ENCODE data around the gene KIF21A. TPM values are rescaled to one million over a fixed set of nuclear protein-coding genes. Genes with fewer than 3 reads are reported as not detected.

The KIF21A gene
- polyA plus RNA-seq, 1 donor from 2014 or later = 130 TPM

GRCh38 chr12:39427360-39427808 lies 15.5 kb downstream of the KIF21A start:
- Histone ChIP-seq H2AFZ (ENCODE audit: low read depth, low read length) (no peak overlapping the region), H3K36me3 (ENCODE audit: insufficient read depth, low read length) (no peaks in the 10 kb centered on the region), H3K9me2 (ENCODE audit: insufficient read depth, low read length) (no peaks in the 10 kb centered on the region), H3K27ac (ENCODE audit: low read length) (no peak overlapping the region), H3K4me3 (ENCODE audit: low read length) (no peak overlapping the region), H3K9ac (ENCODE audit: low read length) (no peak overlapping the region), H3K4me2 (ENCODE audit: low read length) (no peak overlapping the region), H3K27me3 (ENCODE audit: insufficient read depth, low read depth, low read length) (no peaks in the 10 kb centered on the region), H3K9me3 (ENCODE audit: low read length) (no peaks in the 10 kb centered on the region), H3K79me2 (replicated peaks; ENCODE audit: insufficient read depth, low read length) (peaks cover 73% of the 10 kb centered on the region), H4K20me1 (ENCODE audit: insufficient read depth) (no peaks in the 10 kb centered on the region), H3F3A (ENCODE audit: insufficient read depth, low read length, poor library complexity, severe bottlenecking) (no peaks in the 10 kb centered on the region)
- TF ChIP-seq, protein P1, sequence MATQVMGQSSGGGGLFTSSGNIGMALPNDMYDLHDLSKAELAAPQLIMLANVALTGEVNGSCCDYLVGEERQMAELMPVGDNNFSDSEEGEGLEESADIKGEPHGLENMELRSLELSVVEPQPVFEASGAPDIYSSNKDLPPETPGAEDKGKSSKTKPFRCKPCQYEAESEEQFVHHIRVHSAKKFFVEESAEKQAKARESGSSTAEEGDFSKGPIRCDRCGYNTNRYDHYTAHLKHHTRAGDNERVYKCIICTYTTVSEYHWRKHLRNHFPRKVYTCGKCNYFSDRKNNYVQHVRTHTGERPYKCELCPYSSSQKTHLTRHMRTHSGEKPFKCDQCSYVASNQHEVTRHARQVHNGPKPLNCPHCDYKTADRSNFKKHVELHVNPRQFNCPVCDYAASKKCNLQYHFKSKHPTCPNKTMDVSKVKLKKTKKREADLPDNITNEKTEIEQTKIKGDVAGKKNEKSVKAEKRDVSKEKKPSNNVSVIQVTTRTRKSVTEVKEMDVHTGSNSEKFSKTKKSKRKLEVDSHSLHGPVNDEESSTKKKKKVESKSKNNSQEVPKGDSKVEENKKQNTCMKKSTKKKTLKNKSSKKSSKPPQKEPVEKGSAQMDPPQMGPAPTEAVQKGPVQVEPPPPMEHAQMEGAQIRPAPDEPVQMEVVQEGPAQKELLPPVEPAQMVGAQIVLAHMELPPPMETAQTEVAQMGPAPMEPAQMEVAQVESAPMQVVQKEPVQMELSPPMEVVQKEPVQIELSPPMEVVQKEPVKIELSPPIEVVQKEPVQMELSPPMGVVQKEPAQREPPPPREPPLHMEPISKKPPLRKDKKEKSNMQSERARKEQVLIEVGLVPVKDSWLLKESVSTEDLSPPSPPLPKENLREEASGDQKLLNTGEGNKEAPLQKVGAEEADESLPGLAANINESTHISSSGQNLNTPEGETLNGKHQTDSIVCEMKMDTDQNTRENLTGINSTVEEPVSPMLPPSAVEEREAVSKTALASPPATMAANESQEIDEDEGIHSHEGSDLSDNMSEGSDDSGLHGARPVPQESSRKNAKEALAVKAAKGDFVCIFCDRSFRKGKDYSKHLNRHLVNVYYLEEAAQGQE (IDR thresholded peaks at IDR 0.05; ENCODE audit: borderline replicate concordance) = no peak
- TF ChIP-seq SMC3 (conservative IDR thresholded peaks at IDR 0.05; ENCODE audit: poor library complexity) = no peak
- TF ChIP-seq CTCF (IDR thresholded peaks at IDR 0.05; ENCODE audit: poor library complexity, severe bottlenecking) = no peak
- TF ChIP-seq POLR2AphosphoS5 (IDR thresholded peaks at IDR 0.05) = no peak
- no peak for TF ChIP-seq EZH2 (IDR thresholded peaks at IDR 0.05; ENCODE audit: borderline replicate concordance, insufficient read depth, low read length, poor library complexity, severe bottlenecking)
- TF ChIP-seq EP300 (conservative IDR thresholded peaks at IDR 0.05; ENCODE audit: poor library complexity, severe bottlenecking) = no peak
- no peak for TF ChIP-seq MXI1 (conservative IDR thresholded peaks at IDR 0.05; ENCODE audit: poor library complexity, severe bottlenecking)
- no peak for TF ChIP-seq TAF1 (IDR thresholded peaks at IDR 0.05; ENCODE audit: low read depth)
- no peak for TF ChIP-seq RAD21 (conservative IDR thresholded peaks at IDR 0.05)

GRCh38 chr12:39426636-39427240 lies 16.2 kb downstream of the KIF21A start:
- Histone ChIP-seq H3K27ac (ENCODE audit: low read length) (no peak overlapping the region), H2AFZ (ENCODE audit: low read depth, low read length) (no peak overlapping the region), H3K9me3 (ENCODE audit: low read length) (no peaks in the 10 kb centered on the region), H3K36me3 (ENCODE audit: insufficient read depth, low read length) (no peaks in the 10 kb centered on the region), H3F3A (ENCODE audit: insufficient read depth, low read length, poor library complexity, severe bottlenecking) (no peaks in the 10 kb centered on the region), H3K4me2 (ENCODE audit: low read length) (no peak overlapping the region), H3K4me3 (ENCODE audit: low read length) (no peak overlapping the region), H3K9me2 (ENCODE audit: insufficient read depth, low read length) (no peaks in the 10 kb centered on the region), H4K20me1 (ENCODE audit: insufficient read depth) (no peaks in the 10 kb centered on the region), H3K9ac (ENCODE audit: low read length) (no peak overlapping the region), H3K79me2 (replicated peaks; ENCODE audit: insufficient read depth, low read length) (peaks cover 73% of the 10 kb centered on the region), H3K27me3 (ENCODE audit: insufficient read depth, low read depth, low read length) (no peaks in the 10 kb centered on the region)
- TF ChIP-seq SMC3 (conservative IDR thresholded peaks at IDR 0.05; ENCODE audit: poor library complexity) (no peak), EZH2 (IDR thresholded peaks at IDR 0.05; ENCODE audit: borderline replicate concordance, insufficient read depth, low read length, poor library complexity, severe bottlenecking) (no peak)

Data from neural cell (in vitro differentiated cells).